22Rv1 (cell line): Measurements from ENCODE around the gene LRRK1.

Experiments
- H3K27ac ChIP-seq: fragments of 450-650 bp; 2 replicates; pipeline ENCODE4 v1.5.1; 2017
- ZFX ChIP-seq: fragments of 450-650 bp; IDR thresholded peaks from 2 replicates; pipeline ENCODE4 v1.6.1; 2017; ENCODE audit warnings: antibody characterized with exemption, borderline replicate concordance
- TF ChIP-seq, protein P1 (sequence below): fragments of 450-650 bp; IDR thresholded peaks from 2 replicates; pipeline ENCODE4 v1.5.1; 2017; ENCODE audit warnings: mild to moderate bottlenecking

The LRRK1 gene

GRCh38 chr15:101031213-101031612 is 112.1 kb downstream of the LRRK1 start:
- H3K27ac ChIP-seq = no peak overlapping the region
- TF ChIP-seq, protein P1, sequence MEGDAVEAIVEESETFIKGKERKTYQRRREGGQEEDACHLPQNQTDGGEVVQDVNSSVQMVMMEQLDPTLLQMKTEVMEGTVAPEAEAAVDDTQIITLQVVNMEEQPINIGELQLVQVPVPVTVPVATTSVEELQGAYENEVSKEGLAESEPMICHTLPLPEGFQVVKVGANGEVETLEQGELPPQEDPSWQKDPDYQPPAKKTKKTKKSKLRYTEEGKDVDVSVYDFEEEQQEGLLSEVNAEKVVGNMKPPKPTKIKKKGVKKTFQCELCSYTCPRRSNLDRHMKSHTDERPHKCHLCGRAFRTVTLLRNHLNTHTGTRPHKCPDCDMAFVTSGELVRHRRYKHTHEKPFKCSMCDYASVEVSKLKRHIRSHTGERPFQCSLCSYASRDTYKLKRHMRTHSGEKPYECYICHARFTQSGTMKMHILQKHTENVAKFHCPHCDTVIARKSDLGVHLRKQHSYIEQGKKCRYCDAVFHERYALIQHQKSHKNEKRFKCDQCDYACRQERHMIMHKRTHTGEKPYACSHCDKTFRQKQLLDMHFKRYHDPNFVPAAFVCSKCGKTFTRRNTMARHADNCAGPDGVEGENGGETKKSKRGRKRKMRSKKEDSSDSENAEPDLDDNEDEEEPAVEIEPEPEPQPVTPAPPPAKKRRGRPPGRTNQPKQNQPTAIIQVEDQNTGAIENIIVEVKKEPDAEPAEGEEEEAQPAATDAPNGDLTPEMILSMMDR = no peak
- TF ChIP-seq ZFX = no peak

GRCh38 chr15:101033801-101034200 is 114.6 kb downstream of the LRRK1 start:
- TF ChIP-seq, protein P1 = no peak
- TF ChIP-seq ZFX = no peak
- no peak overlapping the region for H3K27ac ChIP-seq

GRCh38 chr15:101035611-101036010 is 116.5 kb downstream of the LRRK1 start:
- no peak for TF ChIP-seq ZFX
- TF ChIP-seq, protein P1 = no peak
- H3K27ac ChIP-seq = no peak overlapping the region

- TF ChIP-seq ZFX = no peak
- TF ChIP-seq, protein P1 = no peak
- H3K27ac ChIP-seq = no peak overlapping the region
Observed at GRCh38 chr15:101036189-101036588, 117.0 kb downstream of the LRRK1 start.

DNA sequence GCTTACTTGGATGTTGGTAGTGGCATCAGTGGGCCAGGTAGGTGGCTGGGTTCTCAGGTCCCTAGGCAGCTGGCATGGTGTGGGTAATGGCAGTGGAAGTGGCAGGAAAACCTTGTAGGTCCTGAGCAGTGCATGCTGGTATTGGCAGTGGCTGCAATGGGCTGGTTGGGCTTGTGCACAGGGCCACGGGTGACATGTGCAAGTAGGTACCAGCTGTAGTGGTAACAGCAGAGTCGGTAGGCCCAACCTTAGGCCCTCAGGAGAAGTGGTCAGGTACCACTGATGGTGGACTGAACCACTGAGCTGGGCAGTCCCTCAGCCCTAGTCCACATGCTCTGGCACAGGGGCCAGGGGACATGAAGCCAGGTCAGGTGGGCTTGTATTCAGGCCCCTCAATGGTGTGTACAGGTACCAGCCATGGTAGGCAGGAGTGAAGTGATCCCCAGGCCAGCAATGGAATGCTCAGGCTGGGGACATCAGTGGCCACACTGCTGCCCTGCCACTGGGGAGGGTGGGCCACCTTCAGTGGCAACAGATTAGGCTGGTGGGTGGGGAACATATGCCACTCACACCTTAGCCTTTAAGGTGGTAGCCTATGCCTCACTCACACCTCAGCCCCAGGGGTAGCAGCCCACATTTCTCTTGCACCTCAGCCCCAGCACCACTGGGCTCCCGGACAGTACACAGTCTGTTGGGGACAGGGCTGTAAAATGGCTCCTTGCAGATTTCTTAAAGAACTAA is 118.1 kb downstream of the LRRK1 start:
- TF ChIP-seq, protein P1 = no peak
- no peak for TF ChIP-seq ZFX
- no peak overlapping the region for H3K27ac ChIP-seq

GRCh38 chr15:101038327-101039003 is 119.3 kb downstream of the LRRK1 start:
- H3K27ac ChIP-seq = no peak overlapping the region
- no peak for TF ChIP-seq ZFX
- TF ChIP-seq, protein P1 = no peak

DNA sequence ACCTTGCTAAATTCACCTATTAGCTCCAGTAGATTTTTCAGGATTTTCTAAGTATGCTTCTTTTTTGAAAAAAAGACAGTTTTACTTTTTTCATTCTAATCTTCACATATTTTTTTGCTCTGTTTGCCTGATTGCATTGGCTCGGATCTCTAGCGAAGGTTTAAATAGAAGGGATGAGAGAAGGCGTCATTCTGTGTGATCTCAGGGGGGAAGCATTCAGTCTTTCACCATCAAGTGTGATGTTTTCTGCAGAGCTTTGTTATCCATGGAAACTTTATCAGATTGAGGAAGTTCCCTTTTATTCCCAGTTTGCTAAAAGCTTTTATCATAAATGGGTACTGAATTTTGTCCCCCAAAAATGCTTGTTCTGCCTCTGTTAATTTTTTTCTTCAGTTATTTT is 120.3 kb downstream of the LRRK1 start:
- H3K27ac ChIP-seq = no peak overlapping the region
- TF ChIP-seq, protein P1 = no peak
- TF ChIP-seq ZFX = no peak
